ENCODE measurements around the gene ARL8B. TPM values are rescaled to one million over a fixed set of nuclear protein-coding genes. Genes with fewer than 3 reads are reported as not detected.

ARL8B gene
- total and polyA plus RNA-seq, 9 of the 15 experiments (the other 6 are each of a cell fraction or from before 2014, with no cell fraction given), result 28.5 to 99.4 (median 77.2) TPM

GRCh38 chr3:5186089-5186857, 64.2 kb downstream of the ARL8B start (continued):
- peak in 1 of 2 experiments; percentile 48; a peak in 1 of 4 replicates for TF ChIP-seq ZNF318 (IDR thresholded peaks at IDR 0.05; ENCODE audit: borderline replicate concordance in 1 of 2, low read depth in 1 of 2)
- TF ChIP-seq MGA (IDR thresholded peaks at IDR 0.05), result peak; percentile 43
- no peak for TF ChIP-seq CREM (IDR thresholded peaks at IDR 0.05; ENCODE audit: low read depth)
- TF ChIP-seq KAT8 (IDR thresholded peaks at IDR 0.05; ENCODE audit: low read depth), result no peak
- TF ChIP-seq NR2C1 (IDR thresholded peaks at IDR 0.05), result no peak
- no peak for TF ChIP-seq NR2C1 (tag; IDR thresholded peaks at IDR 0.05)
- TF ChIP-seq DPF2 (IDR thresholded peaks at IDR 0.05), result 0 out of 2 replicates have a peak, but pooled peaks have one; percentile 28

All from K562 (cell line).